Left ventricle myocardium superior (tissue), 1 donor: Measurements from ENCODE around the gene FARS2. TPM values are rescaled to one million over a fixed set of nuclear protein-coding genes. Genes with fewer than 3 reads are reported as not detected.
A peak's percentile ranks its signal among the peaks of the same experiment; 100 is the strongest.

ENCODE experiments used
- ATAC-seq: fragments of 200-7000 bp; cut with Tn5 transposase; one replicate; pipeline ENCODE4 v1.9.1; 2020; ENCODE audit warnings: mild to moderate bottlenecking, moderate library complexity
- DNase-seq: peaks from one replicate; pipeline ENCODE4 v3.0.0-alpha.2; 2020
- intact Hi-C: fragments of 100-400 bp; cut with micrococcal nuclease; formaldehyde crosslinking; loops from one replicate; pipeline ENCODE4 v1.11.0; 2022
- total RNA-seq: library from RNA; stranded (reverse); fragmentation: NEBNext Ultra II Directional; extraction: Animal tissue kit (Norgen Biotek cat#: 25700); gene quantifications from one replicate; pipeline ENCODE4 v1.2.1, GENCODE V29; 2021
- donor health status: DM: no; HTN: yes; CAD: no; lungs with severe emphysema.

The FARS2 gene
- total RNA-seq, 1 donor from 2014 or later = 19.4 TPM

DNA sequence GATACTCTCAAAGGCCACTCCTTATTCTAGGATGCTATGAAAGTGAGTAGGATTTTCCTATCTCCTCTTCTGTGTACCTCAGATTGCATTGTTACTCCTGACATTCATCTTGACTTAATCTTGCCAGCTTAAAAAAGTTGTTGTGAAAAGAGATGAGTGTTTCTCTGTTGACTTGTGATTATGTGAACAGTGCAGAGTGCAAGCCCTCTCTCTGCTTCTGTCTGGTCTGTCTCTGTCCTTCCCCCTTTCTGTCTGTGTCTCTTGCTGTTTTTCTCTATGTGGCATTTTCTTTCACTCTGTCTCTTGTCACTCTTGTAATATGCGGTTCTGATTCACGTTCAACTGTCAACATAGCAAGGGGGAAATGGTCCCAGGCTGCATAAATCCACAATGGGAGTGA, 306.6 kb downstream of the FARS2 start:
- ATAC-seq = no peak
- DNase-seq = no peak

DNA sequence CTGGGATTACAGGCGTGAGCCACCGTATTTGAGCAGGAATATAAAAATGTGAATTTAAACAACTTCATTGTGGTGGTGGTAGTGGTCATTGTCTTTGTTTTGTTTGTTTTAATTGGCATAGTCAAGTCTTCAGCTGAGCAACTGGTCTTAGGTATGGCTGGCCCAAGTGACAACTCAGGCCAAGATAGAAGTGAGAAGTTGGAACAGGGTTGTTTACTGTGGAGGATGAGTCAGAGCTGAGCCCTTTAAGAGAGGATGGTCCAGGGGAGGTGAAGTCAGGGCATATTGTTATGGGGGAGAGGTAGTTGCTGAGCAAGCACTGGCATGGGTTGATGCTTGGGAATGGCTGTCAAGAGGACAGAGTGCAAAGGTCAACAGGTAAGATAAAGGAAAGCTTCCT, 308.2 kb downstream of the FARS2 start:
- intact Hi-C loops = no loop called here
- ATAC-seq (no peak), DNase-seq (no peak)

More for the DNA sequence above, 306.6 kb downstream of the FARS2 start:
- intact Hi-C loops = no loop called here

DNA sequence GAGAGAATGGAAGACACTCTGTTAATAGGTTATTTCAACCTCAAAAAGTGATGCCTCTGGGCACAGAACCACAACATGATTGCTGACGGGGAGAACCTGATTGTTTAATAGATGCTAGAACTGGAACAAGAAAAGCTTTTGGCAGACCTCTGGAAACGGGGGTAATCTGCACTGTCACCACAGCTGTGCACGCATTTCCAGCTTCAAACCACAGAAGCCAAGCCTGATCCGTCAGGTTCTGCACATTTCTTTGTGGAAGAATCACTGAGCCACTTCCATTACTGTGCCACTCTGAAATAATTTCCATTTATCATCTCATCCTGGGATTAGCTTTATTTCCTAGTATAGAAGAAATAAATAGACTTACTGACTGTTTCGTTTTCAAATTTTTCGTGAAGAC, 309.3 kb downstream of the FARS2 start:
- DNase-seq (no peak), ATAC-seq (no peak)
- intact Hi-C loops = no loop called here

DNA sequence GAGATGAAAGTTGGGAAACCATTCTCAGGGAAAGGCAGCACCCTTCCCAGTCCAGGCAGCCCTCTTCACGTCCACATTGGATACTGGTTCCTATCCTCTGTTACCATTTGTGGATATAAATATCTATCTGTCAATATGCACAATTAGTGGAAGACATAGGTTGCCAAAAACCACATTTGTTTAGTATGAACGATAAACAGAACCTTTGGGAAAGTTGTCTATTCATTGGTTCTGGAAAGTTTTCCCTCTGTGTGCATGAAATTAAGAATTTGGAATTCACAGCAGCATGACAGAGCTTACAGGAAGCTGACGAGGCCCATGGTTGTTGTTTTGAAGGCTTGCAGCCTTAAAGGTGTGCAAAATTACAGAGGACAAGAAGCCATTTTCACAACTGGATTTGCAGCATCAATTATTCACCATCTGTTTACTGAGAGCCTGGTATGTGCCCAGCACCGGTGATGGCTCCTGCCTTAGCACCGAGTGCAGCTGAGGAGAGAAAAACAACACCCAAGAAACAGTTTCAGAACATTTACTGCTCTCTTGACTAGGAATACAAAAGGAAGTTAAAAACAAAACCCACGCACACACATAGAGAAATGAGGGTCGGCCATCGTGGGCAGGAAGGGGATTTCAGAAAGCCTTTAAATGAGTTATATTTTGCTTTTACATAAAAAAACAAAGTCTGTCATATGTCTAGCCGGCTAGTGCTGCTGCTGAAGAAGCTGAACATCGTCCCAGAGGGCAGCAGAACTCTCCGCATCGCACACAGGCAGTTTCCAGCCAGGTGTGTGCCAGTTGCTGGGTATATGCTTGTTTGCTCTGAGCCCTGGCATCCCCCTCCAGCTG, 319.6 kb downstream of the FARS2 start:
- DNase-seq (no peak), ATAC-seq (no peak)
- intact Hi-C loops = no loop called here

DNA sequence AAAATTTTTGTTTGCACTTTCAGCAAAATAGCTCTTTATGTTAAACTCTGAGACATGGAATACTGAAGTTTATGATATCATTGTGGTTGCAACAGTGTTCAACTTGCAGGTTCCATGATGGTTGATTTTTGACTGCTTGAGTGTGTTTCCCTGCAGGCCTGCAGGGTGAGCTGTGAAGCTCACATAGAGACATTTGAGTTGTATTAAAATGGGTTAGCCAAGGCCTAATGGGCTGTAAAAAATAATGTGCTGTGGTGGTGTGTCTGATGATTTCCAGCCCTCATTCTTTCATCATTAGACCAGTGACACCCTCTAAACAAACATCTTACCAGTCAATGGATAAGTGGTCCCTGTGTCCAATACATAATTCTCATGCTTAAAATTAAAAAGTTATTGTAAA, 321.4 kb downstream of the FARS2 start:
- ATAC-seq (peak; percentile 34), DNase-seq (no peak)
- intact Hi-C loops = no loop called here

DNA sequence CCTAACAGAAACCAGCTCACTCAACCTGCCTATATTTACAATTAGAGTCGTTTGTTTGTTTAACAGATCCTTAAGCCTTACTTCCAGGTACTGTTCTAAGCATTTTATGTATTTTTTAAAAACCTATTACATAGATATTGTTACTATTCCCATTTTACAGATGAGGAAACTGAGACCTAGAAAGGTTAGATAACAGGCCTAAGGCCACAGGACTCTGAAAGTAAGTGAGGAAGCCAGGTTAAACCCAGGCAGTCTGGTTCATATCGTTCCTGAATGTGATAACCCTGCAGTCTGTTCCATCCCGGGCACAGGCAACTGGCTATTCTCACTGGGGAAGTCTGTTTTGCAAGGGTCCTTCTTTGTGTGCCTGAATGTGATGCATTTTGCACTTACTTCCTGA, 322.2 kb downstream of the FARS2 start:
- intact Hi-C loops = no loop called here
- ATAC-seq (no peak), DNase-seq (no peak)

DNA sequence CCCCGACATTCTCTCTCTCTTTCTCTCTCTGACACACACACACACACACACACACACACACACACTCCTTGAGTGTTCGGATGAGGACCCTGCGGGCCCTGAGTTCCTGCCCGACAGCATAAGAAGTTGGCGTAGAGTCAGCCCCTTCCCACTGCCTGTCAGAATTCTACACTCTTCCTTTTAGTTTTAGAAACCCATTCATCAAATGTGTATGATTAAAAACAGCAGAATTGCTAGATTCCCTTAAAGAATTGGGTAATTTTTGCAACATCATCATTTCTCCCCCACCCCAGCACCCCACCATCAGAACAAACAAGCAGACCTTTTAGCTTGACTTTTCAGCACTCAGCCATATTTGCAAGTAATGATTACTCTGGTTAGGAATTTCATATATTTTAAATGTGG, 322.8 kb downstream of the FARS2 start:
- ATAC-seq (no peak), DNase-seq (no peak)
- intact Hi-C loops = no loop called here

DNA sequence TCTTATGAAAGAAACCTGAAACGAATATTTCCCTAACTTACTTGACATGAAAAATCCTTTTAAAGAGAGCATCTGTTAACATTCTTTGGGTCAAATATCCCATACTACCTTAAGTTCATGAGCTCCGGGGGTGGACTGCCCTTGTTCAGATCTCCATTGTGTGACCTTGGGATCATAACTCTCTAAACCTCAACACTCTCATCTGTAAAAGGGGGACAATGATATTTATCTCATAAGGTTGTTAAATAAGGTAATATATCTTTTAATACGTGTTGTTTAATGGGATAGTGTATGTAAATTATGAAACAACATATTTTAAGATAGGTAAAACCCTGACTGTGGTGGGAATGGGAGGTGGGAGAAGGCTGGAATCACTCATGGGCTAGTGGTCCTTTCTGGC, 326.3 kb downstream of the FARS2 start:
- intact Hi-C loops = no loop called here
- DNase-seq (no peak), ATAC-seq (no peak)

DNA sequence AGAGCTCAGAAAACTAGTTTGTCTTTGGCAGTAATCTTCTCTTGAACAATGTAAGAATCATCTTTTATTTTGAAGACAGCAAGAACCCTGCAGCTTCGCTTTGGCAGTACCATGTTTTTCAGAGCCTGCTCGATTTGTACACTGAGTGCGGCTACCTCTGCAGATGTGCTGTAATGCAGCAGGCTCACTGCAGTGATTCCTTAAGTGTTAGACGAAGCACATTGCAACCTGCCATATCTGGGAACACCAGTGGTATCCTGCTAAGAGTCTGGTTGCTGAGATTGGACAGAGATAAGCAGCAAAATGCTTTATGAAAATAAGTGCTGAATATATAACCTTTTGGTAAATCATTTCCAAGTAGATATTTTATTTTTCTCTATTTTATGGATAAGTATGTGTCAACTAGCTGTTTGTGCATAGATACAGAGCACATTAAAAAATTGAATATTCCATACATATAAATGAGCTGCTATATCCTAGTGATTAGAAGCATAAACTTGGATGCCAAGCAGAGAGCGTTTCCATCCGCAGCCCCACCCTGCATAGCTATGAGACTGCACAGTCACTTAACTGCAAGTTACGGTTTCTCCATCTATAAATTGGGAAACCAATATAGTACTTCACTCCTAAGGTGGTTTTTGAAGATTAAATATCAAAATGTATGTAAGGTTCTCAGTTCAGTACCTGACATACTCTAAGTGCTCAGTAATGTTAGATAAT, 328.3 kb downstream of the FARS2 start:
- peak; percentile 10 for ATAC-seq
- intact Hi-C loops = no loop called here
- no peak for DNase-seq

DNA sequence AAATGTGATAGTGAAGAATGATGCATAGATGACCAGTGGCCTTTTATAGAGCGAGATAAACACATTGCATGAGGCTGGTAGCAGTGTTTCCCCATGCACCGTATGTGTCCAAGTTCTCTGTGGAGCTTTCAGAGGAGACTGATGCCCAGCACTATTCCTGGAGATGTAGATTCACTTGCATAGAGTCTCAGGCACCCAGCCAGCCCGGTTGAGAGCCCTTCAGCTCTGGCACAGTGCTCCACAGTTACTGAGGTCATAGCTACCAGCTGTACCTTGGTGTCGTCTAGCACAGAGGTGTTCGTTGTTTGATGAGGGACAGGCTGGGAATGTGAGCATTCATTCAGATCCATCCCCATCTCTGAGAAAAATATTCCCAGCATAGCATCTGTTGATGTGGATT, 328.9 kb downstream of the FARS2 start:
- ATAC-seq = peak; percentile 98

DNA sequence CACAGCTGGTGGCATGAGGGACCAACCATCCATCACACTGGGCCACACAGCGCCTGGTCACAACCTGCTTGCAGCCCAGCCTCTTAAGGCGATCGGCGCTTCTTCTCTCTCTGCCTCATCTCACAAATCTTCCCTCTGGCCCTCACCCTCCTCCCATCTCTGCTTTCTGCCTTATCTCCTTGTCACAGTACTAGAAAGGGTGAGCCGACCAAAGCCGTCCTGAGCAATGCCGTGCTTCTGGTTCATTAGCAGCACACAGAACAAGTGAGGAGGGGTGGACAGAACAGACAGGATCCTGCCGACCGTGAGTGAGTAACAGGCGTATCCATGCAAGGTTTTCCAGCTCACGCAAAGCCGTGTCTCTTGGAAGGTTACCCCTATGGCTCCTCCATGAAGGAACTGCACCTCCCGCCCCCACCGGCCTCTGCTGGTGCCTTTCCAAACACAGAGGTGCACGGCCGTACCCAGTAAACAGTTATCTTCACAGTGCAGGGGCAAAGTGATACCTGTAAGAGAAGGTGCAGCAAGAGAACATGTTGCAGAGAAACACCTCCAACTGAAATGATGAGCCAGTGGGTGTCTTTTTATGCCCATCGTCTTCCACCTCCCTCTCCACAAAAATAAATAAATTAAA, 331.7 kb downstream of the FARS2 start:
- DNase-seq = no peak
- intact Hi-C loops = no loop called here
- no peak for ATAC-seq

More for the DNA sequence above, 328.9 kb downstream of the FARS2 start:
- DNase-seq = peak; percentile 86
- intact Hi-C loops = no loop called here

DNA sequence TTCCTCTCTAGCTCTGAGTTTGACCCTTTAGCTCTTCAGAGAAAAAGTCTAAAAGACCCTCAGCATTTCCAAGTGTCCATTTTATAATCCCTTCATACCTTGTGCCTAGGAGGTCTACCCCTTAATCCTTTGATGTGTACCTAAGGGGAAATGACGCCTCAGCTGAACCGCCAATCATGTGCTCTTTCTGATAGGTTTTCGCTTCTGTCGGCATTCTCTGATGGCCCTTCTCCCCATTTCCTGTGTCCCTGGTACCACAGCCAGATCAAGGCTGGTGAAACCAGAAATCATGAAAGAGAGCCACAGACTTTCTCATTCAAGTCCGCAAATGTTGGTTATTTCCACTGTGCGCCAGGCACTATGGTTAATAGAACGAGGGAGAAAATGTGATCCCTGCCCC, 333.9 kb downstream of the FARS2 start:
- no peak for ATAC-seq
- DNase-seq = no peak
- intact Hi-C loops = no loop called here

DNA sequence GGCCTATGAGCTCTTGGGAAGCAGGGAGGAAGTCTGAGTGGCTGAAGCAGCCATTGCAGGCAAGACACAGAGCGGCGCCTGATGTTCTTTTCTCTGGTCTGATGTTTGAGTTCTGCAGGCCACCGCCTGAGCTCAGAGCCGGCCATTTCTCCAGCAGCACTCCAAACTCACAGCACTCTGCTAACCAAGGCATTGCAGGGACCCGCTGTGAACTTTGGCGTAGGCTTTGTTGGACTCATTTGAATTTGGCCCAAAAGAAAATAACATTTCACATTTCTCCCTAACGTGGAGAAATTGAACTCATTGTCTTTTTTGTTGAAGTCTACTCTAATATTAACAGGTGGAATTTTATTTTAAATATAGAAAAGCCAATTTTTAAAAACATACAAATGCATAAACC, 336.1 kb downstream of the FARS2 start:
- no peak for ATAC-seq
- intact Hi-C loops = no loop called here
- DNase-seq = no peak

DNA sequence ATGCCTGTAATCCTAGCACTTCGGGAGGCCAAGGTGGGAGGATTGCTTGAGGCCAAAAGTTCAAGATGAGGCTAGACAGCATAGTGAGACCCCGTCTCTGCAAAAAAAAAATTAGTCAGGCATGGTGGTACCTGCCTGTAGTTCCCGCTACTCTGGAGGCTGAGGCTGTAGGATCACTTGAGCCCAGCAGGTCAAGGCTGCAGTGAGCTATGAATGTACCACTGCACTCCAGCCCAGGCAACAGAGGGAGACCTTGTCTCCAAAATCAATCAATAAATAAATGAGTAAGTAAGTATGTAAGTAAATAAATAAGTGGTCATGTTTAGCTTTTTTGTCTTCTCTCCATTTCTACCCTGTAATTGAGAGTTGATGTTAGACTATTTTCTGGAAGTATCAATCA, 336.8 kb downstream of the FARS2 start:
- DNase-seq = no peak
- intact Hi-C loops = no loop called here
- ATAC-seq = no peak

DNA sequence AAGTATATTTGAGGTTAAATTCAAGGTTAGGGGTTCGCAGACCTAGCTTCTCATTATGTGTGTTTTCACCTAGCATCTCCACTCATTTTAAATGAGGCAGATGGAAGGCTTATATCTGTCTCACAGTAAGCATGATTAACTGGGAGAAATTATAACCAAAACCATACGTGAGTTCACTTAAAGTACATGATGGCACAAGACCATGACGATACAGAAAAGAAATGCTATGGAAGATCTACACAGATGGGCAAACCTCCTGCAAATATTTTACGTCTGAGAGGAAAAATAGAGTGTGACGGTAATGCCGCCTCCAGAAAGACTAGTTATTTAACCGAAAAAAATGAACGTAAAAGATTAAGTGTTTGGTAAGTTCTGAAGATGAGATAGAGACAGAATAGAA, 337.8 kb downstream of the FARS2 start:
- DNase-seq = no peak
- ATAC-seq = no peak
- intact Hi-C loops = no loop called here

DNA sequence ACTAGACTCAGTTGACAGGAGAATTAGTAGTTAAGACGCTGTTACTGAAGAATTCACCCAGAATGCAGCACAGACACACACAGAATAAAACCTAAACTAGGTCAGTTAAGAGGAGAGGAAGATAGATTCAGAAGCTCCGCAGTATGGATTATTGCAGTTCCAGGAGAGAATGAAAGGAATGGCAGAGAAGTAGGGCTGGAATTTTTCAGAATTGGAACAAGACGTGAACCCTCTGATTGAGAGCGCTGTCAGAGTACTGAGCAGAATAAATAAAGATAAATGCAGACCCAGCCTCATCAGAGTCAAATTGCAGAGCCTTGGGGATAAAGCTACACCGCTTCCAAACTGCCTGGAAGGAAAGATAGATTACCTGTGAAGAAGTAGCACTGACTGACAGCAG, 344.6 kb downstream of the FARS2 start:
- DNase-seq (no peak), ATAC-seq (no peak)
- intact Hi-C loops = no loop called here

DNA sequence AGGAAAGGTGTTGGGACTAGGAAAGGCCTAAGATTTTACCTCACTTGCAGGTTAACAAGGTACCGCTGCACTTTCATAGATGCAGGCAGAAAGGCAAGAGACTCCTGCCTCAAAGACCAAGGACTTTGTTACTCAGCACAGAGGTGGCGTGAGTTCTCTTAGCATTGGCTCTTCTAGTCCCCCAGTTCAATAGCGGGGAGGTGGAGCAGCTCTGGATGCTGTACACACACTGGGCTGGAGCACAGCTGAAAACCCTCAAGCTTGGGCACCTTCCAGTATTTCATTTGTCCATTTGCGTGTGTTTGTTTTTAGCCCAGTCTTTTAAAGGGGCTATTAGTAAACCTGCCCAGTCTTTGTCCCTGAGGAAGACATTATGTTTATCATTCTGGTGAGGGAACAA, 345.2 kb downstream of the FARS2 start:
- DNase-seq = no peak
- intact Hi-C loops = no loop called here
- no peak for ATAC-seq

DNA sequence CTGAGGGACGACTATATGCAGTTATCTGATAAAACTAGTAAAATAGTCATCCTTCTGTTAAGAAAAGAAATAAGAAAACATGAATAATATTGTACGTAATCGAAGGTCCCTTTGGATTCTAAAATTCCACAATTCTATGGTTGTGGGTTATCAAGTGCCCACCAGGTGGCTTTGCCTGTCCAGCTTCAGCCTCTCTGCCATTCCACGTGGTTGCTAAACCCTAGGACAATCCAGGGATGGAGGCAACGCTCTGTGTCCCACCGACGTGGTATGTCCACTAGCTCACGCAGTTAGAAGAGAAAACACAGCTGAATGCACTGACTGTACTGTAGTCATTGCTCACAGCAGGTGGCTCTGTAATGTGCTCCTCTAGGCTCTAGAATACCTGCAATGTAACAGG, 349.3 kb downstream of the FARS2 start:
- DNase-seq = no peak
- intact Hi-C loops = no loop called here
- ATAC-seq = no peak

DNA sequence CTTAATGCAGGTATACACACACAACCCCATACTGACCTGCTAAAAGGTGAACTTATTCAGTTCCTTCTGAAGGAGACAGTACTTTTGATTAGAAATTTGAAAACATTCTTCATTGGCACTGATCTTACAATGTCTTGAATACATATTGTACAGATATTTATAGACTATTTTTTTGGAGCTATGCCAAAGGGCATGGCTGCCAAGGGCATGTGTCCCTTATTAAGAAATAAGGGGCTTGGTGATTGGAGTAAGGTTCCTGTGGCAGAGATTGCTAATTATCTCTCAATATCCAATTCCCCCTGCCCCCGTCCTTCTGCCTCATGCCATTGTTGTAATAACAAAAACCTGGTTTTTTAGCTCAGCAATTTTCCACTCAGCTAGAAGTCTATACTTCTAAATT, 355.9 kb downstream of the FARS2 start:
- peak; percentile 56 for ATAC-seq
- no peak for DNase-seq
- intact Hi-C loops = no loop called here

DNA sequence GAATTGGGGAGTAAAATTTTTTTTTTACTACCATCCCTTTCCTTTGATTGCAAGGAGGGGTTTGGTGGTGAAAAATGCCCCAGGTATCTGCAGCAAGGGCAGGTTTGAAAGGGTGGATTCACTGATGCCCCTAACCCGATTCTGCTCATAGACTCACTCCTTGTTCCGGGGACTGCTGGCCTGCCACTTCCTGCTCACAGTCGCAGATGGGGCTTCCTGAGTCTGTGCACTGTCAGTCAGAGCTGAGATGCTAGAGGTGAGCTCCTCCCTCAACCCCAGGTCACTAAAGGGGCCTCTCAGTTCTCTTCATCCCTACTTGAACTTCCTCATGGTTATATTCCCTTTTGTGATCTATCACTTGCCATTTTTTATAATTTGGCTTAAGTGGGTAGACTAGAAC, 357.9 kb downstream of the FARS2 start:
- intact Hi-C loops = no loop called here
- ATAC-seq (no peak), DNase-seq (no peak)
